SK-N-MC (cell line): Measurements from ENCODE around the gene DZIP1L.

Source experiments
- EZH2 ChIP-seq: fragments of 200-600 bp; sonication (generic); IDR thresholded peaks from one replicate; pipeline ENCODE4 v1.6.1; 2017; ENCODE audit warnings: antibody characterized with exemption
- FOXP2 ChIP-seq: optimal IDR thresholded peaks from 2 replicates; pipeline ENCODE3; 2011; ENCODE audit warnings: mild to moderate bottlenecking, moderate library complexity; ENCODE audit not compliant: insufficient read depth; ENCODE audit errors: extremely low read length, control extremely low read depth
- POLR2AphosphoS5 ChIP-seq: IDR thresholded peaks from 2 replicates; pipeline ENCODE4 v1.6.1; 2012; ENCODE audit warnings: mild to moderate bottlenecking, low read depth, low read length, borderline replicate concordance

DNA sequence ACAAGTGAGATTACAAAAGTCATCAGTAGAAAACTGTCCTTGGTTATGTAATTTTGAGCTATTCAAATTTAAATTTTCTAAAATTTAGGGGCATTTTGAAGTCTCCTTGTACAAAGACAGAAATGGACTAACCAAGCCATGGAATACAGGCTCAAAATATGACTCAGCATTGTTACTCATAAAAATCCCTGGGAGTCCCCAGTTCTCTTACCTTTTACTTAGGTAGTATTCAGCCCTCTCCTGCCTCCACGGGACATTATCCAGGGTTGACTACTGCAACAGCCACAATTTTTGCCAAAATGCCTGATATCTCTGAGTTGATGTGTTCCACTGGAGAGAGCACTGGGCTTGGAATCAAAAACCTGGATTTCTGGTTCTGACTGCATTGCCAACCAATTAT lies 80.5 kb downstream of the DZIP1L start:
- TF ChIP-seq EZH2 (no peak), POLR2AphosphoS5 (no peak), FOXP2 (no peak)
